ENCODE data around the gene PIP4K2B.

PIP4K2B gene

GRCh38 chr17:38738686-38739085 is 60.7 kb downstream of the PIP4K2B start:
- no peak overlapping the region for H4K8ac ChIP-seq (ENCODE audit: low read length)
- no peaks in the 10 kb centered on the region for H3K9me3 ChIP-seq (ENCODE audit: control insufficient read depth, low read length)
- DNase-seq: no peak
- no peak overlapping the region for H3K14ac ChIP-seq (ENCODE audit: low read length in 2 of 2)
- H3K79me1 ChIP-seq (replicated peaks; ENCODE audit: low read length, poor library complexity, severe bottlenecking): peaks cover 41% of the 10 kb centered on the region
- H3K36me3 ChIP-seq (ENCODE audit: control insufficient read depth in 1 of 2, insufficient read depth in 2 of 2, low read depth in 1 of 2, low read length in 2 of 2): peaks cover 55 to 75% of the 10 kb centered on the region in 2 experiments
- H2BK15ac ChIP-seq (ENCODE audit: low read depth, poor library complexity, severe bottlenecking): no peak overlapping the region
- peaks cover 25% of the 10 kb centered on the region for H3K4me1 ChIP-seq (ENCODE audit: control insufficient read depth, insufficient read depth, low read depth, low read length)
- no peak overlapping the region for H2BK5ac ChIP-seq (ENCODE audit: low read depth, low read length, poor library complexity, severe bottlenecking)
- no peak overlapping the region for H2AFZ ChIP-seq (ENCODE audit: low read depth, low read length)
- no peak overlapping the region for H3K4ac ChIP-seq (ENCODE audit: low read depth in 1 of 2, low read length in 2 of 2)
- WGBS: 98% methylated on average over 16 of the region's 16 CpGs
- no peak overlapping the region for H3K27ac ChIP-seq (ENCODE audit: low read length, poor library complexity, severe bottlenecking)
- no peak overlapping the region for H3K4me3 ChIP-seq (ENCODE audit: insufficient read depth in 1 of 2, low read depth in 1 of 2, low read length in 2 of 2)
- no peak overlapping the region for H2BK120ac ChIP-seq (ENCODE audit: low read depth, low read length)
- no peak overlapping the region for H3K9ac ChIP-seq (ENCODE audit: low read length)
- no peak overlapping the region for H4K91ac ChIP-seq (ENCODE audit: low read length)
- H3K18ac ChIP-seq (ENCODE audit: low read depth in 1 of 2, low read length in 2 of 2): no peak overlapping the region
- no peak overlapping the region for H2AK5ac ChIP-seq (ENCODE audit: low read length, severe bottlenecking)
- H3K27me3 ChIP-seq (ENCODE audit: control insufficient read depth in 1 of 2, insufficient read depth in 1 of 2, low read length in 2 of 2): no peaks in the 10 kb centered on the region
- no peak overlapping the region for H2BK12ac ChIP-seq (ENCODE audit: low read length in 2 of 2)
- H3K23ac ChIP-seq (ENCODE audit: low read length in 2 of 2): no peak overlapping the region
- no peak overlapping the region for H3K4me2 ChIP-seq (ENCODE audit: low read length, poor library complexity, severe bottlenecking)

DNA sequence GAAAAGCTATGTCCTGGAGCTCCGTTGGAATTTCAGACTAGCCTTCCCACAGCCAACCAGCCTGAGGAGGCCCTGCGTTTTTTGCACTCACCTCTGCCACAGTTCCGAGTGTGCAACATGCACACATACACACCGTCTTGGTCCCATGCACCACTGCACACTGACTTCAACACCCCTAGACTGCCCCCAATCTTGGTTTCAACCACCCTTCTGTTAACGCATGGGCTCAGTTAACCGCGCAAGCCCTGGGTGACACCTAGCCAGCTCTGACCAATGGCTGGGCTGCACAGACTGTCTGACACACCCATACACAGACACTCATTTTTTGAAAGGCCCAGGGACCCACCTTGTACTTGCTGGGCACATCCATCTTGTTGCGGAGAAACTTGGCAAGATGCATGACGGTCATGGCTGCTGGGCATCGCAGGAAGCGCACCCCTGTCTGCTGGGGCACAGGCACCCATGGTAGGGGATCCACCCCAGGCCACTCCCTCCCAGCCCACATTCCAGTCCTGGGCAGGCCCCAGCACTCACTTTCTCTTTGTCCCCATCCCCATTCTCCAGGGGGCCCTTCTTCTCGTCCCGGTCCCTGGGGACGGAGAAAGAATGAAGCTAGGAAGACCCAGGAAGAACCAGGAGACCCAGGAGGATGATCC is 61.2 kb downstream of the PIP4K2B start:
- Histone ChIP-seq H2AFZ (ENCODE audit: low read depth, low read length) (no peak overlapping the region), H2BK5ac (ENCODE audit: low read depth, low read length, poor library complexity, severe bottlenecking) (no peak overlapping the region), H3K27me3 (ENCODE audit: control insufficient read depth in 1 of 2, insufficient read depth in 1 of 2, low read length in 2 of 2) (no peaks in the 10 kb centered on the region), H2BK15ac (ENCODE audit: low read depth, poor library complexity, severe bottlenecking) (no peak overlapping the region), H3K23ac (ENCODE audit: low read length in 2 of 2) (no peak overlapping the region), H3K27ac (ENCODE audit: low read length, poor library complexity, severe bottlenecking) (no peak overlapping the region), H3K9me3 (ENCODE audit: control insufficient read depth, low read length) (no peaks in the 10 kb centered on the region), H3K4me2 (ENCODE audit: low read length, poor library complexity, severe bottlenecking) (no peak overlapping the region), H3K9ac (ENCODE audit: low read length) (no peak overlapping the region), H3K79me1 (replicated peaks; ENCODE audit: low read length, poor library complexity, severe bottlenecking) (peaks cover 42% of the 10 kb centered on the region), H3K4me1 (ENCODE audit: control insufficient read depth, insufficient read depth, low read depth, low read length) (peaks cover 22% of the 10 kb centered on the region), H3K4me3 (ENCODE audit: insufficient read depth in 1 of 2, low read depth in 1 of 2, low read length in 2 of 2) (no peak overlapping the region), H2BK12ac (ENCODE audit: low read length in 2 of 2) (no peak overlapping the region), H3K18ac (ENCODE audit: low read depth in 1 of 2, low read length in 2 of 2) (no peak overlapping the region), H3K4ac (ENCODE audit: low read depth in 1 of 2, low read length in 2 of 2) (no peak overlapping the region), H3K36me3 (ENCODE audit: control insufficient read depth in 1 of 2, insufficient read depth in 2 of 2, low read depth in 1 of 2, low read length in 2 of 2) (peaks cover 61 to 78% of the 10 kb centered on the region in 2 experiments), H3K14ac (ENCODE audit: low read length in 2 of 2) (no peak overlapping the region), H4K91ac (ENCODE audit: low read length) (no peak overlapping the region), H2BK120ac (ENCODE audit: low read depth, low read length) (no peak overlapping the region), H2AK5ac (ENCODE audit: low read length, severe bottlenecking) (no peak overlapping the region), H4K8ac (ENCODE audit: low read length) (no peak overlapping the region)
- DNase-seq: no peak
- 97% methylated on average over 12 of the region's 14 CpGs for WGBS

DNA sequence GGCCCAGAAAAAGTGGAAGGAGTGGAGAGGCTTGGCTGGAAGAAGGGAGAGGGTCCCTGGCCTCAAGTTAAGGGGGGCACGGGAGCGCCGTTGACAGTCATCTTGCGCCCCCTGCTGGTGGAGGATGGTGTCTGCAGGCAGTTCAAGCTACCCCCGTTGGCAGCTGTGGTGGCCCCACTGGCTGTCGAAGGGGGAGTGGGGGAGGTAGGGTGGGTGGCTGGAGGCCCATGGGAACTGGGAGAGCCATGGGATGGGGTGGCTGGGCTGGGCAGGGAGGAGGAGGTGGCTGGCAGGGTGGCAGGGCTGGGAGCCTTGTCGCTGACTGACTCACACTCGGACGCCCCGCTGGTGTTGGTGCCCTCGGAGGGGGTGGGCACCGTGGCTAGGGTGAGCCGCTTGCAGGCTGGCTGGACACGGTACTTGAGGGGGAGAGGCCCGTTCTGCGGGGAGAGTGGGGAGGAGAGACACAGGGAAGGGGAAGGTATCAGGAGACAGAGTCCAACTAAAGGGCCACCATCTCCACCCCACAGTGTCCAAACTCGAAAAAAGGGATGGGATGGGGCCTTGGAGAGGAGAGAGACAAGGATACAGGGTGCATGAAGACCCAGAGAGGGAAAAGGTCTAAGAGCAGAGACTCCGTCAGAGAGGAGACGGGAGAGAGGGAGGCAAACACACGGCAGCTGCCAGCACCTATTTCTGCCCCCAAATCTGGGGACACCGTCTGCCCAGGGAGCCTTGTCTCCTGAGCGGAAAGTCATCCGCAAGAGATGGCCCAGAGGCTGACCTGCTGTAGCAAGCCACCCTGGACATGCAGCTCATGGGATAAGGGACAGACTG is 64.0 kb downstream of the PIP4K2B start:
- no peak overlapping the region for H2AFZ ChIP-seq (ENCODE audit: low read depth, low read length)
- peak overlapping the region; percentile 41 for H2BK15ac ChIP-seq (ENCODE audit: low read depth, poor library complexity, severe bottlenecking)
- peak; percentile 45 for DNase-seq
- H2AK5ac ChIP-seq (ENCODE audit: low read length, severe bottlenecking): peak overlapping the region; percentile 19
- peaks cover 38% of the 10 kb centered on the region for H3K79me1 ChIP-seq (replicated peaks; ENCODE audit: low read length, poor library complexity, severe bottlenecking)
- no peak overlapping the region for H2BK5ac ChIP-seq (ENCODE audit: low read depth, low read length, poor library complexity, severe bottlenecking)
- no peaks in the 10 kb centered on the region for H3K27me3 ChIP-seq (ENCODE audit: control insufficient read depth in 1 of 2, insufficient read depth in 1 of 2, low read length in 2 of 2)
- H4K91ac ChIP-seq (ENCODE audit: low read length): peak overlapping the region; percentile 16
- peak overlapping the region in 1 of 2 experiments; percentile 56 for H3K14ac ChIP-seq (ENCODE audit: low read length in 2 of 2)
- no peaks in the 10 kb centered on the region for H3K9me3 ChIP-seq (ENCODE audit: control insufficient read depth, low read length)
- H4K8ac ChIP-seq (ENCODE audit: low read length): peak overlapping the region; percentile 38
- no peak overlapping the region for H3K4ac ChIP-seq (ENCODE audit: low read depth in 1 of 2, low read length in 2 of 2)
- peak overlapping the region in 1 of 2 experiments; percentile 74 for H2BK12ac ChIP-seq (ENCODE audit: low read length in 2 of 2)
- peaks cover 79 to 83% of the 10 kb centered on the region in 2 experiments for H3K36me3 ChIP-seq (ENCODE audit: control insufficient read depth in 1 of 2, insufficient read depth in 2 of 2, low read depth in 1 of 2, low read length in 2 of 2)
- no peak overlapping the region for H3K9ac ChIP-seq (ENCODE audit: low read length)
- H3K18ac ChIP-seq (ENCODE audit: low read depth in 1 of 2, low read length in 2 of 2): peak overlapping the region in 1 of 2 experiments; percentile 28
- no peak overlapping the region for H3K27ac ChIP-seq (ENCODE audit: low read length, poor library complexity, severe bottlenecking)
- H3K4me3 ChIP-seq (ENCODE audit: insufficient read depth in 1 of 2, low read depth in 1 of 2, low read length in 2 of 2): no peak overlapping the region
- no peak overlapping the region for H2BK120ac ChIP-seq (ENCODE audit: low read depth, low read length)
- WGBS: 65% methylated on average over 17 of the region's 23 CpGs
- H3K4me1 ChIP-seq (ENCODE audit: control insufficient read depth, insufficient read depth, low read depth, low read length): peaks cover 23% of the 10 kb centered on the region
- H3K4me2 ChIP-seq (ENCODE audit: low read length, poor library complexity, severe bottlenecking): no peak overlapping the region
- no peak overlapping the region for H3K23ac ChIP-seq (ENCODE audit: low read length in 2 of 2)

All from mesenchymal stem cell (in vitro differentiated cells and primary cell).